OCI-LY1 (cell line): ENCODE data around the gene KDM7A.

Experiments used
- H2AFZ ChIP-seq: fragments of 200-600 bp; sonication (generic), shearing (Covaris generic); 2 replicates; pipeline ENCODE4 v1.6.0; 2014; ENCODE audit warnings: antibody characterized with exemption, mild to moderate bottlenecking, low read length
- H3F3A ChIP-seq: fragments of 200-600 bp; sonication (generic), shearing (Covaris generic); 2 replicates; pipeline ENCODE4 v1.6.0; 2014; ENCODE audit warnings: mild to moderate bottlenecking, antibody characterized with exemption, low read length, moderate library complexity; ENCODE audit not compliant: insufficient read depth
- H3K27ac ChIP-seq: fragments of 200-600 bp; sonication (generic); 2 replicates; pipeline ENCODE4 v1.5.1; 2014; ENCODE audit warnings: low read length, mixed run types, mild to moderate bottlenecking, low read depth; ENCODE audit not compliant: poor library complexity, severe bottlenecking
- H3K27me3 ChIP-seq: fragments of 200-600 bp; sonication (generic); 2 replicates; pipeline ENCODE4 v1.6.0; 2014; ENCODE audit warnings: antibody characterized with exemption, mild to moderate bottlenecking, low read length, moderate library complexity; ENCODE audit not compliant: insufficient read depth
- H3K36me3 ChIP-seq: fragments of 200-600 bp; sonication (generic); 2 replicates; pipeline ENCODE4 v1.6.1; 2014; ENCODE audit warnings: mild to moderate bottlenecking, antibody characterized with exemption, low read length, moderate library complexity, mixed read lengths; ENCODE audit not compliant: insufficient read depth
- H3K4me1 ChIP-seq: fragments of 200-600 bp; sonication (generic); 2 replicates; pipeline ENCODE4 v1.5.1; 2014; ENCODE audit warnings: mild to moderate bottlenecking, low read length, moderate library complexity; ENCODE audit not compliant: insufficient read depth, severe bottlenecking
- H3K4me2 ChIP-seq: fragments of 200-600 bp; sonication (generic), shearing (Covaris generic); 2 replicates; pipeline ENCODE4 v1.6.1; 2014; ENCODE audit warnings: low read length
- H3K4me3 ChIP-seq: fragments of 200-600 bp; sonication (generic); 2 replicates; pipeline ENCODE4 v1.5.1; 2014; ENCODE audit warnings: low read length, low read depth, mild to moderate bottlenecking, mixed read lengths; ENCODE audit not compliant: poor library complexity, severe bottlenecking
- H3K79me2 ChIP-seq: fragments of 200-600 bp; shearing (Covaris generic); 2 replicates; pipeline ENCODE4 v1.6.1; 2016; ENCODE audit warnings: mixed run types, low read length, mixed read lengths; ENCODE audit not compliant: insufficient read depth
- H3K9ac ChIP-seq: fragments of 200-600 bp; sonication (generic), shearing (Covaris generic); 2 replicates; pipeline ENCODE4 v1.6.1; 2014; ENCODE audit warnings: mild to moderate bottlenecking, low read length, mixed read lengths
- H3K9me2 ChIP-seq: fragments of 200-600 bp; sonication (generic), shearing (Covaris generic); 2 replicates; pipeline ENCODE4 v1.6.1; 2014; ENCODE audit warnings: low read depth, mild to moderate bottlenecking, low read length, mixed read lengths
- H3K9me3 ChIP-seq: fragments of 200-600 bp; shearing (Covaris generic); 2 replicates; pipeline ENCODE4 v1.6.1; 2014; ENCODE audit warnings: low read length, mixed read lengths
- H4K20me1 ChIP-seq: fragments of 200-600 bp; sonication (generic), shearing (Covaris generic); 2 replicates; pipeline ENCODE4 v1.6.0; 2016; ENCODE audit warnings: mild to moderate bottlenecking, low read length; ENCODE audit not compliant: insufficient read depth
- EZH2 ChIP-seq: fragments of 200-600 bp; sonication (generic), shearing (Covaris generic); IDR thresholded peaks from 2 replicates; pipeline ENCODE4 v1.8.0; 2017; ENCODE audit warnings: borderline replicate concordance, mixed run types, mild to moderate bottlenecking, antibody characterized with exemption, low read length, moderate library complexity, mixed read lengths
- TF ChIP-seq, protein P1 (sequence below): fragments of 200-600 bp; sonication (generic), shearing (Covaris generic); IDR thresholded peaks from 2 replicates; pipeline ENCODE4 v1.5.1; 2017; ENCODE audit warnings: mild to moderate bottlenecking, antibody characterized with exemption, low read length, moderate library complexity, mixed read lengths

The KDM7A gene

DNA sequence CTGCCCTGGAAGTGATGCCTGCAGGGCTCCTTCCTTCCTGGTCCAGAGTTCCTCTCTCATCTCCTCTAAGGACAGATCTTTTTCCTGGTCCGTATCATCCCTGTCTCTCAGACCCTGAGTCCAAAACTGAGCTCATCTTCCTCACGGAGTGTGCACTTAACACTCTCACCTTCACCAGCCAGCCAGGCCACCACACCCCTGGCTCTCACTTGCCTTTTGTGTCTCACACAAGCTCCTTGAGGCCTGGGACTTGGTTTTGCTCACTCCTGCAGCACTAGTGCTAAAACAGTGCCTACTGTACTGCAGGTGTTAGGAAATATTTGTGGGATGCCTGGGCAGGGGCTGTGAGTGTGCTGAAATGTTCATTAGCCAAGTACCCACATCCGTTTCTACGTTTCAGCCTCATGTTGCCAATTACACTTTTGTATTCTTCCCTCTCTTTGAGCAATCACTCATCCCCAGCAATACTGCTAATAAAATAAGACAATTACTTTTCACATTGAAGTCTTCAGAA lies 92.6 kb downstream of the KDM7A start:
- no peaks in the 10 kb centered on the region for H4K20me1 ChIP-seq
- H3K4me3 ChIP-seq, result no peak overlapping the region
- no peaks in the 10 kb centered on the region for H3K36me3 ChIP-seq
- H2AFZ ChIP-seq, result no peak overlapping the region
- no peak overlapping the region for H3K9ac ChIP-seq
- 0 out of 2 replicates have a peak, but pooled peaks cover 7% of the 10 kb centered on the region for H3K27me3 ChIP-seq
- no peak overlapping the region for H3K27ac ChIP-seq
- no peaks in the 10 kb centered on the region for H3K4me1 ChIP-seq
- no peaks in the 10 kb centered on the region for H3K9me3 ChIP-seq
- H3K79me2 ChIP-seq, result no peaks in the 10 kb centered on the region
- TF ChIP-seq, protein P1, sequence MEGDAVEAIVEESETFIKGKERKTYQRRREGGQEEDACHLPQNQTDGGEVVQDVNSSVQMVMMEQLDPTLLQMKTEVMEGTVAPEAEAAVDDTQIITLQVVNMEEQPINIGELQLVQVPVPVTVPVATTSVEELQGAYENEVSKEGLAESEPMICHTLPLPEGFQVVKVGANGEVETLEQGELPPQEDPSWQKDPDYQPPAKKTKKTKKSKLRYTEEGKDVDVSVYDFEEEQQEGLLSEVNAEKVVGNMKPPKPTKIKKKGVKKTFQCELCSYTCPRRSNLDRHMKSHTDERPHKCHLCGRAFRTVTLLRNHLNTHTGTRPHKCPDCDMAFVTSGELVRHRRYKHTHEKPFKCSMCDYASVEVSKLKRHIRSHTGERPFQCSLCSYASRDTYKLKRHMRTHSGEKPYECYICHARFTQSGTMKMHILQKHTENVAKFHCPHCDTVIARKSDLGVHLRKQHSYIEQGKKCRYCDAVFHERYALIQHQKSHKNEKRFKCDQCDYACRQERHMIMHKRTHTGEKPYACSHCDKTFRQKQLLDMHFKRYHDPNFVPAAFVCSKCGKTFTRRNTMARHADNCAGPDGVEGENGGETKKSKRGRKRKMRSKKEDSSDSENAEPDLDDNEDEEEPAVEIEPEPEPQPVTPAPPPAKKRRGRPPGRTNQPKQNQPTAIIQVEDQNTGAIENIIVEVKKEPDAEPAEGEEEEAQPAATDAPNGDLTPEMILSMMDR, result no peak
- TF ChIP-seq EZH2, result no peak
- H3F3A ChIP-seq, result no peaks in the 10 kb centered on the region
- H3K9me2 ChIP-seq, result no peaks in the 10 kb centered on the region
- H3K4me2 ChIP-seq, result no peak overlapping the region

DNA sequence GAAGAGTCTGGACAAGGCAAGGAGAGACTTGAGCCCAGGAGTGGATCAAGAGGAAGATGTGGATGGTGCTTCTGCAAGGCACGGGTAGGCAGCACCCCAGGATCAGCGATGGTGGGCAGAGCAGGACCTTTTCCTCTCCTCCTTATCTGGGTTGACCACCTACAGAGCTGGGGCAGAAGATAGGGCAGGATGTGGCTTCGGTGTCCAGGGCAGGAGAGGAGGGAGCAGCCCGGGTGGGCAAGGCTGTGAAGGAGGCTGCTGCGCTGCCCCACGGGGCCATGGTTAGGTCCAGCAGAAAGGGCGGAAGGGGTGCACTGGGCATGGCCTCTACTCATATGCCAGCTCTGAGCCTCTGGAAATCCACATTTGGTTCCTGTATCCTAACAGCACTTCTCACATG lies 94.0 kb downstream of the KDM7A start:
- no peaks in the 10 kb centered on the region for H4K20me1 ChIP-seq
- H3K9me3 ChIP-seq, result no peaks in the 10 kb centered on the region
- no peaks in the 10 kb centered on the region for H3K79me2 ChIP-seq
- H3K27ac ChIP-seq, result no peak overlapping the region
- H3K4me2 ChIP-seq, result no peak overlapping the region
- TF ChIP-seq, protein P1, result no peak
- no peak for TF ChIP-seq EZH2
- no peaks in the 10 kb centered on the region for H3K9me2 ChIP-seq
- H3K36me3 ChIP-seq, result no peaks in the 10 kb centered on the region
- no peaks in the 10 kb centered on the region for H3F3A ChIP-seq
- H3K4me1 ChIP-seq, result no peaks in the 10 kb centered on the region
- H3K9ac ChIP-seq, result no peak overlapping the region
- H3K27me3 ChIP-seq, result 0 out of 2 replicates have a peak, but pooled peaks cover 7% of the 10 kb centered on the region
- no peak overlapping the region for H2AFZ ChIP-seq
- no peak overlapping the region for H3K4me3 ChIP-seq

DNA sequence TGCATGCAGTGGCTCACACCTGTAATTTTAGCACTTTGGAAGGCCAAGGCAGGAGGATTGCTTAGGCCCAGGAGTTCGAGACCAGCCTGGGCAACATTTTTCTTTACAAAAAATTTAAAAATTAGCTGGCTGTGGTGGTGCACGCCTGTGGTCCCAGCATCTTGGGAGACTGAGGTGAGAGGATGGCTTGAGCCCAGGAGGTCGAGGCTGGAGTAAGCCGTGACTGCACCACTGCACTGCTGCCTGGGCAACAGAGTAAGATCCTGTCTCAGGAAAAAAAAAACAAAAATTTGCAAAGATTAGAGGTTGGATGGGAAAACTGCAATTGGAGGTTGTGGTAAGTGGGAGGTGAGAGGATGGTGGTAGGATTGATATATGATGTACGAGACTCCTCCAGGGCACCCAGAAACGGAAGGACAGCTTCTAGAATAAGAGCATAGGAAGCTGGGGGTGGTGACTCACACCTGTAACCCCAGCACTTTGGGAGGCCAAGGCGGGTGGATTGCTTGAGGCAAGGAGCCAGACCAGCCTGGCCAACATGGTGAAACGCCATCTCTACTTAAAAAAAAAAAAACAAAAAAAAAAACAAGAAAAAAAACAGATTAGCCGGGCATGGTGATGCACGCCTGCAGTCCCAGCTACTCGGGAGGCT lies 94.9 kb downstream of the KDM7A start:
- no peaks in the 10 kb centered on the region for H3K9me3 ChIP-seq
- TF ChIP-seq EZH2, result no peak
- TF ChIP-seq, protein P1, result no peak
- no peak overlapping the region for H3K9ac ChIP-seq
- no peaks in the 10 kb centered on the region for H3K36me3 ChIP-seq
- H3F3A ChIP-seq, result no peaks in the 10 kb centered on the region
- no peaks in the 10 kb centered on the region for H4K20me1 ChIP-seq
- H3K79me2 ChIP-seq, result no peaks in the 10 kb centered on the region
- no peak overlapping the region for H3K27ac ChIP-seq
- H3K4me1 ChIP-seq, result no peaks in the 10 kb centered on the region
- no peak overlapping the region for H3K4me2 ChIP-seq
- H2AFZ ChIP-seq, result no peak overlapping the region
- H3K9me2 ChIP-seq, result no peaks in the 10 kb centered on the region
- H3K27me3 ChIP-seq, result 0 out of 2 replicates have a peak, but pooled peaks cover 7% of the 10 kb centered on the region
- no peak overlapping the region for H3K4me3 ChIP-seq
